ENCODE results near the gene DDX39B. TPM values are rescaled to one million over a fixed set of nuclear protein-coding genes. Genes with fewer than 3 reads are reported as not detected.

The DDX39B gene
- polyA plus RNA-seq, 3 donors: 64.1 to 1,059 (median 67.8) TPM

GRCh38 chr6:31588871-31589650 is 47.3 kb upstream of the DDX39B start:
- peak overlapping the region in 1 of 2 donors; percentile 85 for H3K27ac ChIP-seq (ENCODE audit: low read depth in 1 of 2, low read length in 2 of 2)
- H3K4me3 Mint-ChIP-seq: peak overlapping the region; percentile 71 to 77
- H3K9ac ChIP-seq (ENCODE audit: insufficient read depth, low read length, poor library complexity, severe bottlenecking): peak overlapping the region; percentile 73
- peaks cover 32% of the 10 kb centered on the region in 2 donors for H3K36me3 Mint-ChIP-seq
- H3K79me2 ChIP-seq (ENCODE audit: insufficient read depth, low read length): peaks cover 43% of the 10 kb centered on the region
- H3K9me3 ChIP-seq (replicated peaks in 1 of 2; ENCODE audit: control insufficient read depth in 1 of 2, insufficient read depth in 1 of 2, low read length in 2 of 2): no peaks in the 10 kb centered on the region
- peak overlapping the region; percentile 99 for H3K4me2 ChIP-seq (replicated peaks; ENCODE audit: extremely low read depth, low read length, poor library complexity, severe bottlenecking)
- TF ChIP-seq CTCF (IDR thresholded peaks at IDR 0.05): no peak
- WGBS (ENCODE audit: insufficient coverage): 30% methylated on average over 3 of the region's 9 CpGs
- H3K9me3 Mint-ChIP-seq: peaks cover 0 to 4% (median 0%) of the 10 kb centered on the region in 7 donors
- peaks cover 34% of the 10 kb centered on the region for H4K20me1 ChIP-seq (ENCODE audit: insufficient read depth, low read length)
- H3K27me3 Mint-ChIP-seq (ENCODE audit: low read depth in 3 of 3): peaks cover 0 to 6% (median 3%) of the 10 kb centered on the region in 3 donors
- no peak overlapping the region for H2AFZ ChIP-seq (ENCODE audit: insufficient read depth, low read depth, low read length, poor library complexity, severe bottlenecking)
- H3K27ac Mint-ChIP-seq: peak overlapping the region; percentile 62 to 97 (median 79)
- H3K4me3 ChIP-seq (replicated peaks in 1 of 3; ENCODE audit: low read depth in 2 of 3, low read length in 3 of 3): peak overlapping the region in 2 of 3 experiments; percentile 61 to 98
- intact Hi-C loops (cut with micrococcal nuclease): no loop called here
- peaks cover 52 to 69% of the 10 kb centered on the region in 2 donors for H3K4me1 ChIP-seq (ENCODE audit: control insufficient read depth in 1 of 2, insufficient read depth in 2 of 2, low read length in 2 of 2)
- H3K27me3 ChIP-seq (ENCODE audit: control insufficient read depth in 2 of 2, insufficient read depth in 2 of 2, low read length in 2 of 2): no peaks in the 10 kb centered on the region
- DNase-seq: no peak
- H3K36me3 ChIP-seq (replicated peaks in 1 of 2; ENCODE audit: control insufficient read depth in 1 of 2, insufficient read depth in 2 of 2, low read length in 2 of 2): peaks cover 12 to 23% of the 10 kb centered on the region in 2 donors
- H3K4me1 Mint-ChIP-seq: peaks cover 73% of the 10 kb centered on the region

GRCh38 chr6:31587791-31588777 is 46.3 kb upstream of the DDX39B start:
- Mint-ChIP-seq H3K9me3 (peaks cover 0 to 4% (median 0%) of the 10 kb centered on the region in 7 donors), H3K36me3 (peaks cover 32 to 33% of the 10 kb centered on the region in 2 donors), H3K4me1 (peaks cover 80% of the 10 kb centered on the region), H3K27ac (peak overlapping the region; percentile 72 to 97 (median 91)), H3K4me3 (peak overlapping the region; percentile 97 to 98), H3K27me3 (ENCODE audit: low read depth in 3 of 3) (peaks cover 0 to 6% (median 3%) of the 10 kb centered on the region in 3 donors)
- H3K27me3 ChIP-seq (ENCODE audit: control insufficient read depth in 2 of 2, insufficient read depth in 2 of 2, low read length in 2 of 2): no peaks in the 10 kb centered on the region
- peak overlapping the region; percentile 31 for H2AFZ ChIP-seq (ENCODE audit: insufficient read depth, low read depth, low read length, poor library complexity, severe bottlenecking)
- peak overlapping the region; percentile 80 to 85 for H3K27ac ChIP-seq (ENCODE audit: low read depth in 1 of 2, low read length in 2 of 2)
- 22% methylated on average over 11 of the region's 12 CpGs for WGBS (ENCODE audit: insufficient coverage)
- intact Hi-C loops (cut with micrococcal nuclease): loop anchor here in 1 of 2 donors (2.0 kb wide), 1 partner anchor 29 kb away; no protein-coding TSS in a partner anchor
- H3K4me2 ChIP-seq (replicated peaks; ENCODE audit: extremely low read depth, low read length, poor library complexity, severe bottlenecking): peak overlapping the region; percentile 99
- peaks cover 34% of the 10 kb centered on the region for H4K20me1 ChIP-seq (ENCODE audit: insufficient read depth, low read length)
- DNase-seq: peak in 1 of 3 donors; percentile 8
- TF ChIP-seq CTCF (IDR thresholded peaks at IDR 0.05): no peak
- H3K79me2 ChIP-seq (ENCODE audit: insufficient read depth, low read length): peaks cover 52% of the 10 kb centered on the region
- H3K4me1 ChIP-seq (ENCODE audit: control insufficient read depth in 1 of 2, insufficient read depth in 2 of 2, low read length in 2 of 2): peaks cover 61 to 77% of the 10 kb centered on the region in 2 donors
- peak overlapping the region; percentile 61 to 98 (median 92) for H3K4me3 ChIP-seq (replicated peaks in 1 of 3; ENCODE audit: low read depth in 2 of 3, low read length in 3 of 3)
- H3K9me3 ChIP-seq (replicated peaks in 1 of 2; ENCODE audit: control insufficient read depth in 1 of 2, insufficient read depth in 1 of 2, low read length in 2 of 2): no peaks in the 10 kb centered on the region
- peak overlapping the region; percentile 73 for H3K9ac ChIP-seq (ENCODE audit: insufficient read depth, low read length, poor library complexity, severe bottlenecking)
- peaks cover 12 to 23% of the 10 kb centered on the region in 2 donors for H3K36me3 ChIP-seq (replicated peaks in 1 of 2; ENCODE audit: control insufficient read depth in 1 of 2, insufficient read depth in 2 of 2, low read length in 2 of 2)

Data from CD14-positive monocyte (primary cell).